Aortic smooth muscle cell (primary cell): ENCODE results near the gene ANKRD44. TPM values are rescaled to one million over a fixed set of nuclear protein-coding genes. Genes with fewer than 3 reads are reported as not detected.

ENCODE experiments used
- total RNA-seq: library from RNA; depleted of rRNA; stranded (reverse); fragments of >200 nt; gene quantifications from 2 replicates; pipeline ENCODE4 v1.2.3, GENCODE V29; 2014

Gene ANKRD44
- total RNA-seq: 15.2 and 23.8 TPM in 2 replicates

GRCh38 chr2:197310271-197310985 is at the start of gene ANKRD44:
TSS of gene ANKRD44 (minus strand) at chr2:197310780. CDS start at chr2:197310604, 176 bp downstream.

Other genes starting within 250 kb of the ANKRD44 start
- 175 and 196 TPM in 2 replicates for gene SF3B1, start 124.2 kb upstream of the ANKRD44 start, total RNA-seq
- gene COQ10B, start 142.8 kb upstream of the ANKRD44 start, total RNA-seq: 45.0 and 54.6 TPM in 2 replicates
- 143 and 236 TPM in 2 replicates for gene HSPD1, start 189.1 kb upstream of the ANKRD44 start, total RNA-seq
- gene HSPE1, start 189.6 kb upstream of the ANKRD44 start, total RNA-seq: 97.5 and 121 TPM in 2 replicates
- 32.7 and 36.5 TPM in 2 replicates for gene MOB4, start 205.3 kb upstream of the ANKRD44 start, total RNA-seq